Measurements from ENCODE around the gene NRG2. TPM values are rescaled to one million over a fixed set of nuclear protein-coding genes. Genes with fewer than 3 reads are reported as not detected.

NRG2 gene
- total and polyA plus RNA-seq, 4 donors = 2.4 to 11.5 (median 7.3) TPM

GRCh38 chr5:140042393-140042642, 781 bp downstream of the NRG2 start:
- H3K4me3 ChIP-seq (ENCODE audit: low read depth, low read length) = peak overlapping the region; percentile 55
- no peaks in the 10 kb centered on the region for H3K36me3 ChIP-seq (ENCODE audit: control insufficient read depth, insufficient read depth, low read length)
- peak overlapping the region; percentile 79 for H3K27ac ChIP-seq (ENCODE audit: low read depth, low read length)
- DNase-seq (ENCODE audit: low read depth in 4 of 6, low spot score in 6 of 6) = peak in 3 of 6 donors; percentile 11 to 75 (median 43)
- H3K27me3 ChIP-seq (ENCODE audit: control insufficient read depth, insufficient read depth, low read length) = no peaks in the 10 kb centered on the region
- WGBS (ENCODE audit: insufficient coverage) = under 1% methylated on average over 19 of the region's 19 CpGs
- no peaks in the 10 kb centered on the region for H3K9me3 ChIP-seq (ENCODE audit: control insufficient read depth, insufficient read depth, low read length)
- peaks cover 16% of the 10 kb centered on the region for H3K4me1 ChIP-seq (ENCODE audit: control insufficient read depth, insufficient read depth, low read length)

GRCh38 chr5:140041492-140042392, 1.4 kb downstream of the NRG2 start:
- under 1% methylated on average over 20 of the region's 34 CpGs for WGBS (ENCODE audit: insufficient coverage)
- Histone ChIP-seq H3K36me3 (ENCODE audit: control insufficient read depth, insufficient read depth, low read length) (no peaks in the 10 kb centered on the region), H3K27me3 (ENCODE audit: control insufficient read depth, insufficient read depth, low read length) (no peaks in the 10 kb centered on the region), H3K27ac (ENCODE audit: low read depth, low read length) (peak overlapping the region; percentile 79), H3K4me1 (ENCODE audit: control insufficient read depth, insufficient read depth, low read length) (peaks cover 16% of the 10 kb centered on the region), H3K9me3 (ENCODE audit: control insufficient read depth, insufficient read depth, low read length) (no peaks in the 10 kb centered on the region), H3K4me3 (ENCODE audit: low read depth, low read length) (peak overlapping the region; percentile 55)
- DNase-seq (ENCODE audit: low read depth in 4 of 6, low spot score in 6 of 6) = peak in 4 of 6 donors; percentile 46 to 87 (median 68)

GRCh38 chr5:140041099-140041491, 2.0 kb downstream of the NRG2 start:
- peak in 1 of 6 donors; percentile 6 for DNase-seq (ENCODE audit: low read depth in 4 of 6, low spot score in 6 of 6)
- no peaks in the 10 kb centered on the region for H3K36me3 ChIP-seq (ENCODE audit: control insufficient read depth, insufficient read depth, low read length)
- H3K27ac ChIP-seq (ENCODE audit: low read depth, low read length) = peak overlapping the region; percentile 64
- no peaks in the 10 kb centered on the region for H3K9me3 ChIP-seq (ENCODE audit: control insufficient read depth, insufficient read depth, low read length)
- 64% methylated on average over 1 of the region's 4 CpGs for WGBS (ENCODE audit: insufficient coverage)
- peak overlapping the region; percentile 55 for H3K4me3 ChIP-seq (ENCODE audit: low read depth, low read length)
- H3K4me1 ChIP-seq (ENCODE audit: control insufficient read depth, insufficient read depth, low read length) = peaks cover 16% of the 10 kb centered on the region
- no peaks in the 10 kb centered on the region for H3K27me3 ChIP-seq (ENCODE audit: control insufficient read depth, insufficient read depth, low read length)

- Histone ChIP-seq H3K9me3 (ENCODE audit: control insufficient read depth, insufficient read depth, low read length) (no peaks in the 10 kb centered on the region), H3K4me1 (ENCODE audit: control insufficient read depth, insufficient read depth, low read length) (peaks cover 16% of the 10 kb centered on the region), H3K4me3 (ENCODE audit: low read depth, low read length) (no peak overlapping the region), H3K27ac (ENCODE audit: low read depth, low read length) (no peak overlapping the region), H3K36me3 (ENCODE audit: control insufficient read depth, insufficient read depth, low read length) (no peaks in the 10 kb centered on the region), H3K27me3 (ENCODE audit: control insufficient read depth, insufficient read depth, low read length) (no peaks in the 10 kb centered on the region)
- DNase-seq (ENCODE audit: low read depth in 4 of 6, low spot score in 6 of 6) = peak in 1 of 6 donors; percentile 22
- no CpG with 5 or more reads among the region's 1 CpG for WGBS (ENCODE audit: insufficient coverage)
These were observed 2.7 kb downstream of the NRG2 start for GRCh38 chr5:140040358-140040757.

- H3K4me1 ChIP-seq (ENCODE audit: control insufficient read depth, insufficient read depth, low read length) = peaks cover 16% of the 10 kb centered on the region
- peak in 1 of 6 donors; percentile 8 for DNase-seq (ENCODE audit: low read depth in 4 of 6, low spot score in 6 of 6)
- WGBS (ENCODE audit: insufficient coverage) = 51% methylated on average over 3 of the region's 4 CpGs
- H3K27me3 ChIP-seq (ENCODE audit: control insufficient read depth, insufficient read depth, low read length) = no peaks in the 10 kb centered on the region
- no peaks in the 10 kb centered on the region for H3K9me3 ChIP-seq (ENCODE audit: control insufficient read depth, insufficient read depth, low read length)
- H3K27ac ChIP-seq (ENCODE audit: low read depth, low read length) = no peak overlapping the region
- H3K36me3 ChIP-seq (ENCODE audit: control insufficient read depth, insufficient read depth, low read length) = no peaks in the 10 kb centered on the region
- no peak overlapping the region for H3K4me3 ChIP-seq (ENCODE audit: low read depth, low read length)
These were observed 3.5 kb downstream of the NRG2 start for GRCh38 chr5:140039561-140039960.

GRCh38 chr5:140038373-140038957, 4.6 kb downstream of the NRG2 start:
- Histone ChIP-seq H3K27me3 (ENCODE audit: control insufficient read depth, insufficient read depth, low read length) (no peaks in the 10 kb centered on the region), H3K4me1 (ENCODE audit: control insufficient read depth, insufficient read depth, low read length) (peaks cover 11% of the 10 kb centered on the region), H3K27ac (ENCODE audit: low read depth, low read length) (no peak overlapping the region), H3K4me3 (ENCODE audit: low read depth, low read length) (peak overlapping the region; percentile 37), H3K9me3 (ENCODE audit: control insufficient read depth, insufficient read depth, low read length) (no peaks in the 10 kb centered on the region), H3K36me3 (ENCODE audit: control insufficient read depth, insufficient read depth, low read length) (no peaks in the 10 kb centered on the region)
- WGBS (ENCODE audit: insufficient coverage) = no CpG with 5 or more reads among the region's 7 CpGs
- DNase-seq (ENCODE audit: low read depth in 4 of 6, low spot score in 6 of 6) = peak in 3 of 6 donors; percentile 20 to 34 (median 28)

- WGBS (ENCODE audit: insufficient coverage) = 75% methylated on average over 2 of the region's 4 CpGs
- Histone ChIP-seq H3K9me3 (ENCODE audit: control insufficient read depth, insufficient read depth, low read length) (no peaks in the 10 kb centered on the region), H3K4me3 (ENCODE audit: low read depth, low read length) (no peak overlapping the region), H3K36me3 (ENCODE audit: control insufficient read depth, insufficient read depth, low read length) (no peaks in the 10 kb centered on the region), H3K27me3 (ENCODE audit: control insufficient read depth, insufficient read depth, low read length) (no peaks in the 10 kb centered on the region), H3K4me1 (ENCODE audit: control insufficient read depth, insufficient read depth, low read length) (peaks cover 8% of the 10 kb centered on the region), H3K27ac (ENCODE audit: low read depth, low read length) (no peak overlapping the region)
- DNase-seq (ENCODE audit: low read depth in 4 of 6, low spot score in 6 of 6) = peak in 2 of 6 donors; percentile 3 to 5
These were observed 6.1 kb downstream of the NRG2 start for GRCh38 chr5:140037012-140037411.

GRCh38 chr5:140035881-140036280, 7.2 kb downstream of the NRG2 start:
- H3K27me3 ChIP-seq (ENCODE audit: control insufficient read depth, insufficient read depth, low read length) = no peaks in the 10 kb centered on the region
- H3K9me3 ChIP-seq (ENCODE audit: control insufficient read depth, insufficient read depth, low read length) = no peaks in the 10 kb centered on the region
- no peak for DNase-seq (ENCODE audit: low read depth in 4 of 6, low spot score in 6 of 6)
- 86% methylated on average over 1 of the region's 2 CpGs for WGBS (ENCODE audit: insufficient coverage)
- H3K4me3 ChIP-seq (ENCODE audit: low read depth, low read length) = no peak overlapping the region
- H3K36me3 ChIP-seq (ENCODE audit: control insufficient read depth, insufficient read depth, low read length) = no peaks in the 10 kb centered on the region
- no peak overlapping the region for H3K27ac ChIP-seq (ENCODE audit: low read depth, low read length)
- peaks cover 4% of the 10 kb centered on the region for H3K4me1 ChIP-seq (ENCODE audit: control insufficient read depth, insufficient read depth, low read length)

- Histone ChIP-seq H3K36me3 (ENCODE audit: control insufficient read depth, insufficient read depth, low read length) (no peaks in the 10 kb centered on the region), H3K4me1 (ENCODE audit: control insufficient read depth, insufficient read depth, low read length) (peaks cover 4% of the 10 kb centered on the region), H3K4me3 (ENCODE audit: low read depth, low read length) (no peak overlapping the region), H3K27ac (ENCODE audit: low read depth, low read length) (no peak overlapping the region), H3K9me3 (ENCODE audit: control insufficient read depth, insufficient read depth, low read length) (no peaks in the 10 kb centered on the region), H3K27me3 (ENCODE audit: control insufficient read depth, insufficient read depth, low read length) (no peaks in the 10 kb centered on the region)
- no peak for DNase-seq (ENCODE audit: low read depth in 4 of 6, low spot score in 6 of 6)
- 100% methylated on average over 2 of the region's 3 CpGs for WGBS (ENCODE audit: insufficient coverage)
These were observed 9.9 kb downstream of the NRG2 start for GRCh38 chr5:140033037-140033760.

All from spinal cord (tissue), 10 donors.